NCI-H69 (cell line): ENCODE data around the gene DIRAS1.
"Not testable (repeated sequence)": the region's sequence is repeated elsewhere in the genome, so short reads cannot be mapped to it uniquely, and the experiment has no call there.

Experiments
- DNase-seq: peaks from one replicate; lab custom pipeline; 2025; lab: John Stamatoyannopoulos, UW

DIRAS1 gene

GRCh38 chr19:2711172-2711874 lies 9.8 kb downstream of the DIRAS1 start:
- no peak for DNase-seq

DNA sequence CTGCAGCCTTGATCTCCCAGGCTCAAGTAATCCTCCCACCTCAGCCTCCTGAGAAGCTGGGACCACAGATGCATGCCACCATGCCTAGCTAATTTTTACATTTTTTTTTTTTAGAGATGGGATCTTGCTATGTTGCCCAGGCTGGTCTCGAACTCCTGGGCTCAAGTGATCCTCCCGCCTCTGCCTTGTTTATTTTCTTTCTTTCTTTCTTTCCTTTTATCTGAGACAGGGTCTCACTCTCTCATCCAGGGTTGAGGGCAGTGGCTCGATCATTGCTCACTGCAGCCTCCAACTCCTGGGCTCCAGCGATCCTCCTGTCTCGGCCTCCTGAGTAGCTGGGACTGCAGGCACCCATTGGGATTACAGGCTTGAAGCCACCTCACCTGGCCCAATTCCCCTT lies 14.9 kb downstream of the DIRAS1 start:
- no peak for DNase-seq

DNA sequence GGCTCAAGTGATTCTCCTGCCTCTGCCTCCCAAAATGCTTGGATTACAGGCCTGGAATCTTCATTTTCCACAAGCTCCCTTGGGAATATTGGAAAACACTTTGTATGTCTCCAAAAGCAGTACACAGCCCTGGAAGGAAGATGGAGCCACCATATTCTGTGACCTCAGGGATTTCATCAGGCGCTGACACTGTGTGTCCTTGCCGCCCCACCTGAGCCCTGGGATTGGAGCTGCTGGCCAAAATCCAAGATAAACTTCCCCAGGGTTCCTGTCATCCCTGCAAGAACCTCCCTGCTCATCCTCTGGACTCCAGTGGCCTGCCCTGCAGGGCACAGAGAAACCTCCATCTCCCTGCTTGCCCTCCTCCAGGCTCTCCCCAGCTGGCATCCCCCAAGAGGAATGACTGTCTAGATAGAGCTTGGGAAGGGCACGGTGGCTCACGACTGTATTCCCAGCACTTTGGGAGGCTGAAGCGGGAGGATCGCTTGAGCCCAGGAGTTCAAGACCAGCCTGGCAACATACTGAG lies 17.4 kb downstream of the DIRAS1 start:
- peak; percentile 53 for DNase-seq

DNA sequence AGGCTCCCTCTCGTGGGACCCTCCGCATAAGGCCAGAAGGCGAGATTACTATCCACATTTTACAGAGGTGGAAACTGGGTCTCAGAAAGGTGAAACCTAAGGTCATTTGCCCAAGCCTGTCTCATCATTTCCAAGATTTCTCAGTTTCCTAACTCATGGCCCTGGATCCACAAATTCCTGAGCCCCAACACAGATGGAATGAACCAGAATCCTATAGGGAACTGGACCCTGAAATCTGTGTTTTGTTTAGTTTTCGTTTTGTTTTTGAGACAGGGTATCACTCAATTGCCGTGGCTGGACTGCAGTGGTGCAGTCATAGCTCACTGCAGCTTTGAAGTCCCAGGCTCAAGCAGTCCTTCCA lies 18.1 kb downstream of the DIRAS1 start:
- DNase-seq: no peak

DNA sequence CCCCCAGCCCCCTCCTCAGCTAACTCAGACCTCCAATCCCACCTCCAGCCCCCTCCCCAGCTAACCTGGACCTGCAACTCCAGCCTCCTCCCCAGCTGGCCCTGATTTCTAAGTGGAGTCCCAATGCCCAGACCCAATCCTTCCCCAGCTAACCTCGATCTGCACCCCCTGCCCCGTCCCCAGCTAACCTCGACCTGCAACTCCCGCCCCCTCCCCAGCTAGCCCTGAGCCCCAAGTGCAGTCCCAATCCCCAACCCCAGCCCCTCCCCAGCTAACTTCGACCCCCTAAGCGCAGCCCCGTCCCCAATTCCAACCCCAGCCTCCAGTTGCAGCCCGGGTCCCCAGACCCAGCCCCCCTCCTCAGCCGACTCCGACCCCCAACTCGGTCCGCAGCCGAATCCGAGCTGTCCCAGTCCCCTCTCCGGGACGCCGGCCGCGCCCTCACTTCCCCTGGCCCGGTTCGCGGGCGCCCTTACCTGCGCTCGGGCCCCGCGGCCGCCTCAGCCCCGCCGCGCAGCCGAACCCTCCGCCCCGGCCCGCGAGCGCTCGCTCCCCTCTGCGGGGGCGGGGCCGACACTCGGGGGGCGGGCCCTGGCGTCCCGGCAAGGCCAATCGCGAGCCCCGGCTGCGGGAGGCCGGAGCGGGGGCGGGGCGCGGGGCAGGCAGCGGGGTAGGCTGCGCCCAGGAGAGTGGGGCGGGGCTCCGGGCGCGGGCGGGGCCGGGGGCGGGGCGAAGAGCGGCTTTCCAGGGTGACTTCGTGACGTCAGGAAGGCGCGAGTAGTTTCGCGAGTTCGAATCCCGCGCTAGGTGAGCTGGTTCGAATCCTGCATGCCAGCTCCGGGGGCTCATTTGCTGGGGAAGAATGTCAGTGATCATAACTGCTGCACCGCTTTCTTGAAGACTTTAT lies 18.7 kb downstream of the DIRAS1 start, which contains the start of gene GNG7:
TSS of gene GNG7 (minus strand) at position 525 of the 907 bp plus-strand sequence. CDS start 182,006 bp downstream, outside the sequence.
- peak; percentile 96 for DNase-seq

GRCh38 chr19:2701361-2702169 lies 19.6 kb downstream of the DIRAS1 start:
- no peak for DNase-seq

DNA sequence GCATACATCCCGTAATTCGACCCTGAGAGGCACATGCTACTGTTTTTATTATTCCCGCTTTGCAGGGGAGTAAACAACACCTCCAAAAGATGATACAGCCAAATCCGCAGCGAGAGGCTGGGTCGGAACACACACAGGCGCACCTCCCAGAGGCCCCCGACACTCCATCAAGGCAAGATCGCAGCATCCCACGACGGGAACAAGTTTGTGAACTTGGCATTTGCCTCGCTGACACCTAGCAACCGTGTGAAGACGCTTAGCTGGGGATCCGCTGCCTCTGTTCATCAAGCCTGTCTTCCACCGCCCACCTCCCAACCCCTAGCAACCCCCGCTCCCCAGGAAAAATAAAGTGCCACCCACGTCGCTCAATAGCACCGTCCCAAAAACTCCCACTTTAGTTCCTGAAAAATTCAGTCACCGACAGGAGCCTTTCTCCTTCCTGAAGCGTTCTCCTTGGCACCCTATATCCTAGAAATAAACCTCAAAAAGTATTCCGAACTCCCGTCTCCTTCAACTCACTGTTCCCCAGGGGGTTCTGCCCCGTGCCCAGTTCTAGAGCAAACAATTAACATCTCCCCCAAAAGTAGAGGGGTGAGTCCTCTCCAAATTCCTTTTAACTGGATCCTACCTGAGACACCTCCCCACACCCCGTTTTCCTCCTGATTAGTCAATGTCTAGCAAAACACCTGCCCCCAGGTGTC lies 20.4 kb downstream of the DIRAS1 start:
- no peak for DNase-seq

GRCh38 chr19:2699413-2700140 lies 21.6 kb downstream of the DIRAS1 start:
- DNase-seq: no peak

DNA sequence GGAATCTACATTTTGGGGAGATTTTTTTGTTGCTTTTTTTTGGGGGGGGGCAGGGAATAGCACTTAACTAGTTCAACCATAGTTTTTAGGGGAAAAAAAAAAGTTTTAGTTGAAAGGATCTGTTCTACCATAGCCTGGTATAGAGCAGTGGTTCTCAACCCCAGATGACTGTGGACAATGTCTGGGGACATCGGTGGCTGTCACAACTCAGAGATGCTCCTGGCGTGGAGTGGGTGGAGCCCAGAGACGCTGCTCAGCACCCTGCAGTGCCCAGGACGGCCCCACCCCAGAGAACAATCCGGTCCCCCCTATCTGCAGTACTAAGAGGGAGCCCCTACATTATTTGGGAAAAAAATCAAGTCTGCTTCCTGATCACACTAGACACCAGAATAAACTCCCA lies 27.0 kb downstream of the DIRAS1 start:
- no peak for DNase-seq

GRCh38 chr19:2693492-2694160 lies 27.5 kb downstream of the DIRAS1 start:
- DNase-seq: no peak

DNA sequence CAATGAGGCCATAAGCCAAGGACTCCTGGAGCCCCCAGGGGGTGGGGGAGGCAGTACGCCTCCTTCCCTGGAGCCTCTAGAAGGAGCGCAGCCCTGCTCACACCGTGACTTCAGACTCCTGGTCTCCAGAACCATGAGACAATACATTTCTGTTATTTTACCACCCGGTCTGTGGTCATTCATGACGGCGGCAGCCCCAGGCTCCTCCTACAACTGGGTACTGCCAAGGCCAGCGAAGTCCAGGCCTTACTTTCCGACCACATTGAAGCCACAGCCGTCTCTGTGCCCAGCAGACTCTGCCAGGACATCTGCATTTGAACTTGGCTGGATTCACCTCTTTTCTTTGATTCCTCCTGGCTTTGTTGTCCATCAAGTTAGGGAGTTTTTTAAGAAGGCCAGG lies 29.2 kb downstream of the DIRAS1 start:
- no peak for DNase-seq

GRCh38 chr19:2690856-2691255 lies 30.3 kb downstream of the DIRAS1 start:
- DNase-seq: no peak

GRCh38 chr19:2686360-2686759 lies 34.8 kb downstream of the DIRAS1 start:
- no peak for DNase-seq

- no peak for DNase-seq
These were observed 35.9 kb downstream of the DIRAS1 start for GRCh38 chr19:2685204-2685704.

DNA sequence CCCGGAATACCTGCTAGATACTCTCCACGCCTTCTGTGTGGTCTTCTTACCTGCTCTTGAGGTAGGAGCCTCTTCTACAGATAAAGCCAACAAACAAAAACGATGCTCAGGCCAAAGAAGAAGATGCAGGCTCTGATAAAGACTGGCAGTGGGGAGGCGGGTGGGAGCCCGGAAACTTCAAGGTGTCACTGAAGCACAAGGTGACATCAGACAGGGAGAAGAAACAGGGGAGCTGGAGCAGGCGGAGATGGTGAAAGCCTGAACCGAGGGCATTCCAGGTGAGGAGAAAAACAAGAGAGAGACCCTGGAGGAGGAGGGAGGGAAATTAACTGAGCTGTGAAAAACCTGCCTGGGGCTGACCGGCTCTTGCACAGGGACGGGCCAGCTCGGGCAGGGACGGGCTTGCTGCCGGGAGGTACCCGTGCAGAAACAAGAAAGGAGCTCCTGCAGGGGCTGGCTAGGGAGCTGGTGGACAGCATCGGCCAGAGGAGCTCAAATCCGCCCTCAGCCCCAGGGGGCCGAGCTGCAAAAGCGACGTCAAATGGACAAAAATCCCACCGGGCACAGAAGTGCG lies 37.7 kb downstream of the DIRAS1 start:
- DNase-seq: no peak

DNA sequence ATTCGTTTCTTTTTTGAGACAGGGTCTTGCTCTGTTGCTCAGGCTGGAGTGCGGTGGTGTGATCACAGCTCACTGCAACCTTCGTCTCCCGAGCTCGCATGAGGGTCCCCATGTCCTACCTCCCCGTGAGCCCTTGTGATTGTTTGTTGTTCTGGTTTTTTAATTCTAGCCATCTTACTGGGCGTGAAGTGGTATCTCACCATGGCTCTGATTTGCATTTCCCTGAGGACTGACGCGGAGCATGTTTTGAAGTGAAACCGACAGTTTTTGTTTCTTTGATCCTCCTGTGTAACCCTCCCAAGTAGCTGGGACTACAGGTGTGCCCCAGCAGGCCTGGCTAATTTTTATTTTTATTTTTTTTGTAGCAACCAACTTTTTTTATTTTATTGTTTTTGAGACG lies 40.4 kb downstream of the DIRAS1 start:
- no peak for DNase-seq

GRCh38 chr19:2679439-2679838 lies 41.7 kb downstream of the DIRAS1 start:
- DNase-seq: no peak

- DNase-seq: not testable (repeated sequence)
These were observed 42.2 kb downstream of the DIRAS1 start for GRCh38 chr19:2678948-2679347.

DNA sequence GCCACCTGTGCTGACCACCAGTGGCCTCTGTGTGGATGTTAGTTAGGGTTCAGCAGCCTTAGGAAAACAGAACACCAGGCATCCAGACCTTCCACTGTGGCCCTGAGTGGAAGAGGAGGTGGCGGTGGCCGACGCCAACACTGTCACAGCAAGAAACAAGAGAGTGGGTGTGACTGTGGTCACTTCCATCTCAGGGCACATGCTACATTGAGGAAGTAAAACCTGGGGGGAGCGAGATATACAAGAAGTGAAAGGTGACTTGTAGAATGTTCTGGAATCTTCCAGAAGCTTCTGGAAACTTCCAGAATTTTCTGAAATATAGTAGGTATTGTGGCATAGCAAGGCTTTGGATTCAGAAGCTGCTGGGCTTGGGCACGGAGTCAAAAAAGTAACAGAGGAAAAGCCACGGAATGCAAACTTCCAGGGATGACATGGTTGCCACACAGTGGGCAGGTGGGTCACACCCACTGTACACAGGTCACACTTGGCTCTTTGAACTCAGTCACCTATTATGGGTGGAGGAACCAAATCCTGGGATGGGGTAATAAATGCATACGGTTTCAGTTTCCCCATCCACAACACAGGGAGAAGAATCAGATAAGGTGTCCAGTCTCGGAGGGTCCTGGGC lies 43.0 kb downstream of the DIRAS1 start:
- DNase-seq: no peak
